HCT116 (cell line): ENCODE data around the gene ASIP. TPM values are rescaled to one million over a fixed set of nuclear protein-coding genes. Genes with fewer than 3 reads are reported as not detected.

ENCODE experiments used
- ATAC-seq: fragments of 200-7000 bp; cut with Tn5 transposase; 2 replicates; pipeline ENCODE4 v1.9.1; 2020; ENCODE audit warnings: mild to moderate bottlenecking, moderate library complexity
- BruUV-seq: library from RNA; stranded (reverse); fragments of 400-500 nt; replicated peaks from 2 replicates; lab custom pipeline; 2021; lab: Mats Ljungman, UMichigan
- CTCF ChIA-PET: fragments of 300-600 bp; sonication (Branson Sonifier 250); formaldehyde crosslinking; loops from one replicate; lab custom pipeline; 2021; ENCODE audit warnings: antibody characterized with exemption; lab: Charles Lee
- POLR2A ChIA-PET: fragments of 300-600, 350-600 bp; sonication (Branson Sonifier 250); formaldehyde crosslinking; loops from one replicate; lab custom pipeline; 2021; ENCODE audit warnings: antibody characterized with exemption; lab: Charles Lee
- RAD21 ChIA-PET, 2 experiments: fragments of 300-600 bp; sonication (Branson Sonifier 250); formaldehyde crosslinking; loops; one replicate each; lab custom pipeline; 2023; ENCODE audit warnings: low total read pairs in 2 of 2; ENCODE audit not compliant: uncharacterized antibody in 2 of 2, unreplicated experiment in 2 of 2, low non-redundant PET in 1 of 2; lab: Charles Lee
- DNase-seq: peaks from one replicate; pipeline ENCODE4 v3.0.0-alpha.2; 2010; ENCODE audit warnings: low read depth, low spot score
- H2AFZ ChIP-seq: fragments of 200-600 bp; shearing (Covaris generic), sonication (generic); 2 replicates; pipeline ENCODE4 v1.6.1; 2017; ENCODE audit warnings: low read depth, mixed run types, mixed read lengths, antibody characterized with exemption, low read length; ENCODE audit not compliant: poor library complexity, severe bottlenecking
- H3K27ac ChIP-seq: 2 replicates; pipeline ENCODE4 v1.5.1; 2012; ENCODE audit warnings: low read depth, low read length
- H3K27me3 ChIP-seq: fragments of 200-600 bp; sonication (generic); 2 replicates; pipeline ENCODE4 v1.6.1; 2016; ENCODE audit warnings: mixed run types, low read length, mixed read lengths; ENCODE audit not compliant: insufficient read depth
- H3K36me3 ChIP-seq, 2 experiments: fragments of 200-500 bp in 1 of 2; fragments of 200-600 bp in 1 of 2; sonication (Bioruptor generic) in 1 of 2; sonication (generic) in 1 of 2; 2 replicates each; pipeline versions ENCODE4 v1.5.1 to v1.6.1; 2014 to 2016; ENCODE audit warnings: low read length in 2 of 2, inconsistent platforms in 1 of 2, mixed read lengths in 1 of 2, mixed run types in 1 of 2; ENCODE audit not compliant: insufficient read depth in 2 of 2, control insufficient read depth in 1 of 2
- H3K4me1 ChIP-seq, 2 experiments: fragments of 200-600 bp in 1 of 2; sonication (generic) in 1 of 2; 2 replicates each; pipeline versions ENCODE4 v1.5.1 to v1.6.1; 2012 to 2017; ENCODE audit warnings: low read length in 2 of 2, inconsistent platforms in 1 of 2, mild to moderate bottlenecking in 1 of 2, mixed read lengths in 1 of 2, mixed run types in 1 of 2, moderate library complexity in 1 of 2; ENCODE audit not compliant: insufficient read depth in 2 of 2, control insufficient read depth in 1 of 2
- H3K4me2 ChIP-seq: fragments of 200-600 bp; sonication (generic); 2 replicates; pipeline ENCODE4 v1.6.1; 2017; ENCODE audit warnings: mixed run types, low read length, mixed read lengths
- H3K4me3 ChIP-seq, 2 experiments: fragments of 200-600 bp in 1 of 2; sonication (generic) in 1 of 2; replicated peaks in 1 of 2; 2 replicates each; pipeline ENCODE4 v1.5.1; 2011 to 2016; ENCODE audit warnings: low read length in 2 of 2, control low read depth in 1 of 2, low read depth in 1 of 2, mild to moderate bottlenecking in 1 of 2, mixed read lengths in 1 of 2, mixed run types in 1 of 2
- H3K79me2 ChIP-seq: fragments of 200-600 bp; sonication (generic); 2 replicates; pipeline ENCODE4 v1.6.1; 2017; ENCODE audit warnings: mild to moderate bottlenecking, mixed run types, low read length, moderate library complexity, mixed read lengths; ENCODE audit not compliant: insufficient read depth
- H3K9ac ChIP-seq: fragments of 200-600 bp; sonication (generic); 2 replicates; pipeline ENCODE4 v1.6.1; 2016; ENCODE audit warnings: low read length, mixed read lengths
- H3K9me2 ChIP-seq: fragments of 200-600 bp; sonication (generic), shearing (Covaris generic); 2 replicates; pipeline ENCODE4 v1.6.1; 2017; ENCODE audit warnings: mixed run types, mild to moderate bottlenecking, moderate library complexity; ENCODE audit not compliant: insufficient read depth
- H3K9me3 ChIP-seq, 2 experiments: fragments of 200-500 bp in 1 of 2; fragments of 200-600 bp in 1 of 2; sonication (Bioruptor generic) in 1 of 2; sonication (generic) in 1 of 2; 2 replicates each; pipeline ENCODE4 v1.6.1; 2014 to 2017; ENCODE audit warnings: low read length in 2 of 2, mixed read lengths in 2 of 2, inconsistent platforms in 1 of 2, low read depth in 1 of 2, mild to moderate bottlenecking in 1 of 2, mixed run types in 1 of 2, moderate library complexity in 1 of 2; ENCODE audit not compliant: control insufficient read depth in 1 of 2, insufficient read depth in 1 of 2
- H4K20me1 ChIP-seq: fragments of 200-600 bp; sonication (generic), shearing (Covaris generic); 2 replicates; pipeline ENCODE4 v1.6.1; 2017; ENCODE audit warnings: mixed run types, mild to moderate bottlenecking, moderate library complexity; ENCODE audit not compliant: insufficient read depth
- CBX3 ChIP-seq: IDR thresholded peaks from 2 replicates; pipeline ENCODE4 v1.6.1; 2012; ENCODE audit warnings: low read depth
- CEBPB ChIP-seq: IDR thresholded peaks from 2 replicates; pipeline ENCODE4 v1.6.1; 2012; ENCODE audit warnings: low read depth
- ELF1 ChIP-seq: IDR thresholded peaks from 2 replicates; pipeline ENCODE4 v1.6.1; 2012; ENCODE audit warnings: low read depth, borderline replicate concordance
- EZH2 ChIP-seq: fragments of 200-600 bp; sonication (generic); IDR thresholded peaks from 2 replicates; pipeline ENCODE4 v1.6.1; 2017; ENCODE audit warnings: antibody characterized with exemption, mixed run types
- EZH2phosphoT487 ChIP-seq: fragments of 200-600 bp; IDR thresholded peaks from 2 replicates; pipeline ENCODE4 v1.6.1; 2018; ENCODE audit warnings: antibody characterized with exemption, borderline replicate concordance
- RAD21 ChIP-seq: IDR thresholded peaks from 2 replicates; pipeline ENCODE4 v1.6.1; 2012; ENCODE audit warnings: low read depth, mild to moderate bottlenecking
- SIN3A ChIP-seq: IDR thresholded peaks from 2 replicates; pipeline ENCODE4 v1.6.1; 2012; ENCODE audit warnings: low read depth
- ZFX ChIP-seq: fragments of 450-650 bp; IDR thresholded peaks from 2 replicates; pipeline ENCODE4 v1.6.1; 2017
- intact Hi-C: fragments of 100-400 bp; cut with micrococcal nuclease; formaldehyde crosslinking; loops from 2 replicates; pipeline ENCODE4 v1.10.0; 2022
- total RNA-seq: library from RNA; stranded (reverse); gene quantifications from one replicate; pipeline ENCODE4 v1.2.1, GENCODE V29; 2021; ENCODE audit not compliant: unreplicated experiment
- TF ChIP-seq, protein P1 (sequence below): IDR thresholded peaks from 2 replicates; pipeline ENCODE4 v1.6.1; 2011; ENCODE audit warnings: mild to moderate bottlenecking, low read length, moderate library complexity; ENCODE audit not compliant: insufficient replicate concordance; ENCODE audit errors: extremely low read depth
- TF ChIP-seq, protein P2 (sequence below): IDR thresholded peaks from 2 replicates; pipeline ENCODE4 v1.6.1; 2012
- TF ChIP-seq, protein P3 (sequence below), 3 experiments: fragments of 200-600 bp in 1 of 3; sonication (generic) in 1 of 3; IDR thresholded peaks in 2 of 3; conservative IDR thresholded peaks in 1 of 3; 2 replicates each; pipeline ENCODE4 v1.5.1; 2012 to 2017; ENCODE audit warnings: low read depth in 2 of 3, low read length in 2 of 3, antibody characterized with exemption in 1 of 3, borderline replicate concordance in 1 of 3, control low read depth in 1 of 3, mild to moderate bottlenecking in 1 of 3, mixed read lengths in 1 of 3, mixed run types in 1 of 3, moderate library complexity in 1 of 3; ENCODE audit not compliant: insufficient read depth in 1 of 3

ASIP gene
- total RNA-seq, 1 experiment from 2014 or later: not detected

DNA sequence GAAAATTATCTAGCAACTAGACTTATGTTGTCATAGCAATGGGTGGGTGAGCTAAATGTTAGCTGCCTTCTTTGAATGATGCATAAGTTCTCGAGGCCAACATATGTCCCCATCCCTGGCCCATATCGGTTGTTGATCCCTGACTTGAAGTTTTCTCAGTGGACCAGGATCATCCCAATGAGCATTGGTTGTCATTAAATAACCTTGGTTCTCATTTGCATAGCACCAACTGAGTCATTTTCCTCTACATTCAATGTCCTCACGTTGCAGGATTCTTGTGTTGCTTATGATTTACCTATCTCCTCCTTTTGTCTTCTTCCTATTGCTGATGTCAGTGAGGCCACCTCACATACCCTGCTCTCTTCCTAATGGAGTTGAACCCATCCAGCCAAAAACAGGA is 74.0 kb downstream of the ASIP start:
- ATAC-seq (no peak), DNase-seq (no peak)
- Histone ChIP-seq H2AFZ (peak overlapping the region; percentile 15), H3K9me2 (no peaks in the 10 kb centered on the region), H3K4me2 (peak overlapping the region; percentile 51), H3K4me1 (peaks cover 39 to 88% of the 10 kb centered on the region in 2 experiments), H3K36me3 (no peaks in the 10 kb centered on the region), H3K27ac (peak overlapping the region; percentile 83), H4K20me1 (no peaks in the 10 kb centered on the region), H3K9ac (no peak overlapping the region), H3K27me3 (no peaks in the 10 kb centered on the region), H3K4me3 (no peak overlapping the region), H3K9me3 (no peaks in the 10 kb centered on the region), H3K79me2 (no peaks in the 10 kb centered on the region)
- RAD21 ChIA-PET: interaction anchor here (1.2 to 3.3 kb wide), 3 partner anchors 75 to 211 kb away, joined by 4 to 25 read pairs (median 6); no protein-coding TSS in a partner anchor
- POLR2A ChIA-PET: interaction anchor here (1.1 to 1.8 kb wide), 4 partner anchors 47 to 208 kb away, joined by 3 to 11 read pairs (median 7); partner anchors contain the start of genes DYNLRB1 and ITCH
- intact Hi-C loops: loop anchor here (2.0 kb wide), 1 partner anchor 76 kb away; no protein-coding TSS in a partner anchor
- no peak for TF ChIP-seq EZH2
- no peak for TF ChIP-seq ZFX
- TF ChIP-seq CBX3: no peak
- TF ChIP-seq EZH2phosphoT487: no peak
- TF ChIP-seq, protein P1, sequence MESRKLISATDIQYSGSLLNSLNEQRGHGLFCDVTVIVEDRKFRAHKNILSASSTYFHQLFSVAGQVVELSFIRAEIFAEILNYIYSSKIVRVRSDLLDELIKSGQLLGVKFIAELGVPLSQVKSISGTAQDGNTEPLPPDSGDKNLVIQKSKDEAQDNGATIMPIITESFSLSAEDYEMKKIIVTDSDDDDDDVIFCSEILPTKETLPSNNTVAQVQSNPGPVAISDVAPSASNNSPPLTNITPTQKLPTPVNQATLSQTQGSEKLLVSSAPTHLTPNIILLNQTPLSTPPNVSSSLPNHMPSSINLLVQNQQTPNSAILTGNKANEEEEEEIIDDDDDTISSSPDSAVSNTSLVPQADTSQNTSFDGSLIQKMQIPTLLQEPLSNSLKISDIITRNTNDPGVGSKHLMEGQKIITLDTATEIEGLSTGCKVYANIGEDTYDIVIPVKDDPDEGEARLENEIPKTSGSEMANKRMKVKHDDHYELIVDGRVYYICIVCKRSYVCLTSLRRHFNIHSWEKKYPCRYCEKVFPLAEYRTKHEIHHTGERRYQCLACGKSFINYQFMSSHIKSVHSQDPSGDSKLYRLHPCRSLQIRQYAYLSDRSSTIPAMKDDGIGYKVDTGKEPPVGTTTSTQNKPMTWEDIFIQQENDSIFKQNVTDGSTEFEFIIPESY: no peak
- TF ChIP-seq ELF1: no peak
- no peak for TF ChIP-seq CEBPB
- no peak for TF ChIP-seq RAD21
- TF ChIP-seq, protein P2, sequence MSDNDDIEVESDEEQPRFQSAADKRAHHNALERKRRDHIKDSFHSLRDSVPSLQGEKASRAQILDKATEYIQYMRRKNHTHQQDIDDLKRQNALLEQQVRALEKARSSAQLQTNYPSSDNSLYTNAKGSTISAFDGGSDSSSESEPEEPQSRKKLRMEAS: no peak; the same call in 1 of the 2 replicates
- TF ChIP-seq, protein P3, sequence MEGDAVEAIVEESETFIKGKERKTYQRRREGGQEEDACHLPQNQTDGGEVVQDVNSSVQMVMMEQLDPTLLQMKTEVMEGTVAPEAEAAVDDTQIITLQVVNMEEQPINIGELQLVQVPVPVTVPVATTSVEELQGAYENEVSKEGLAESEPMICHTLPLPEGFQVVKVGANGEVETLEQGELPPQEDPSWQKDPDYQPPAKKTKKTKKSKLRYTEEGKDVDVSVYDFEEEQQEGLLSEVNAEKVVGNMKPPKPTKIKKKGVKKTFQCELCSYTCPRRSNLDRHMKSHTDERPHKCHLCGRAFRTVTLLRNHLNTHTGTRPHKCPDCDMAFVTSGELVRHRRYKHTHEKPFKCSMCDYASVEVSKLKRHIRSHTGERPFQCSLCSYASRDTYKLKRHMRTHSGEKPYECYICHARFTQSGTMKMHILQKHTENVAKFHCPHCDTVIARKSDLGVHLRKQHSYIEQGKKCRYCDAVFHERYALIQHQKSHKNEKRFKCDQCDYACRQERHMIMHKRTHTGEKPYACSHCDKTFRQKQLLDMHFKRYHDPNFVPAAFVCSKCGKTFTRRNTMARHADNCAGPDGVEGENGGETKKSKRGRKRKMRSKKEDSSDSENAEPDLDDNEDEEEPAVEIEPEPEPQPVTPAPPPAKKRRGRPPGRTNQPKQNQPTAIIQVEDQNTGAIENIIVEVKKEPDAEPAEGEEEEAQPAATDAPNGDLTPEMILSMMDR (IDR thresholded peaks at IDR 0.05 in 2 of 3, conservative IDR thresholded peaks at IDR 0.05 in 1 of 3; ENCODE audit: borderline replicate concordance in 1 of 3, insufficient read depth in 1 of 3, low read depth in 2 of 3, low read length in 2 of 3): no peak
- no peak for TF ChIP-seq SIN3A
- CTCF ChIA-PET: interaction anchor here (1.0 to 4.1 kb wide), 6 partner anchors 12 to 454 kb away, joined by 3 to 127 read pairs (median 16); partner anchors contain the start of genes AHCY and ITCH
- no TSS peak for BruUV-seq
